G401 (cell line): Measurements from ENCODE around the gene RNF166. TPM values are rescaled to one million over a fixed set of nuclear protein-coding genes. Genes with fewer than 3 reads are reported as not detected.
"Not testable (repeated sequence)": the region's sequence is repeated elsewhere in the genome, so short reads cannot be mapped to it uniquely, and the experiment has no call there.

ENCODE experiments used
- DNase-seq: peaks from one replicate; pipeline ENCODE4 v3.0.0-alpha.2; 2015; ENCODE audit warnings: low spot score
- in situ Hi-C: cut with HindIII; loops from 2 replicates; pipeline ENCODE4 v1.10.0; 2016; ENCODE audit warnings: low sequenced_read_pairs, mixed read lengths
- total RNA-seq: library from RNA; depleted of rRNA; stranded (reverse); fragments of >200 nt; shearing (Covaris generic); gene quantifications from 2 replicates; pipeline ENCODE4 v1.2.3, GENCODE V29; 2014

Gene RNF166
- total RNA-seq, 1 experiment from 2014 or later = 31.3 TPM

- in situ Hi-C loops = no loop called here
- DNase-seq = no peak
Measured at GRCh38 chr16:88685156-88686061, 20.8 kb downstream of the RNF166 start.

- no peak for DNase-seq
- in situ Hi-C loops = no loop called here
Measured at GRCh38 chr16:88684569-88685155, 21.5 kb downstream of the RNF166 start.

GRCh38 chr16:88681709-88682451, 24.3 kb downstream of the RNF166 start:
- no peak for DNase-seq

GRCh38 chr16:88681084-88681680, 25.0 kb downstream of the RNF166 start:
- no peak for DNase-seq

More at GRCh38 chr16:88681709-88682451, 24.3 kb downstream of the RNF166 start:
- in situ Hi-C loops = no loop called here

GRCh38 chr16:88680554-88681083, 25.6 kb downstream of the RNF166 start:
- in situ Hi-C loops = no loop called here
- DNase-seq = no peak

More at GRCh38 chr16:88681084-88681680, 25.0 kb downstream of the RNF166 start:
- in situ Hi-C loops = no loop called here

GRCh38 chr16:88678224-88678979, 27.8 kb downstream of the RNF166 start:
- DNase-seq = peak; percentile 25
- in situ Hi-C loops = loop anchor here (10.0 kb wide), 1 partner anchor 76 kb away; no protein-coding TSS in a partner anchor

- no peak for DNase-seq
- in situ Hi-C loops = loop anchor here (10.0 kb wide), 1 partner anchor 77 kb away; no protein-coding TSS in a partner anchor
Measured at GRCh38 chr16:88677721-88678120, 28.5 kb downstream of the RNF166 start.

- no peak for DNase-seq
- in situ Hi-C loops = loop anchor here (10.0 kb wide), 1 partner anchor 78 kb away; no protein-coding TSS in a partner anchor
Measured at GRCh38 chr16:88676502-88677242, 29.5 kb downstream of the RNF166 start.

- in situ Hi-C loops = loop anchor here (10.0 kb wide), 1 partner anchor 81 kb away; no protein-coding TSS in a partner anchor
Measured at GRCh38 chr16:88673716-88674379, 32.4 kb downstream of the RNF166 start.

GRCh38 chr16:88672776-88673175, 33.4 kb downstream of the RNF166 start:
- in situ Hi-C loops = loop anchor here (10.0 kb wide), 1 partner anchor 82 kb away; no protein-coding TSS in a partner anchor
- DNase-seq = no peak

More at GRCh38 chr16:88673716-88674379, 32.4 kb downstream of the RNF166 start:
- no peak for DNase-seq

- in situ Hi-C loops = loop anchor here (10.0 kb wide), 1 partner anchor 83 kb away; no protein-coding TSS in a partner anchor
- no peak for DNase-seq
Measured at GRCh38 chr16:88671806-88672205, 34.4 kb downstream of the RNF166 start.

GRCh38 chr16:88669980-88670379, 36.2 kb downstream of the RNF166 start:
- DNase-seq = no peak
- in situ Hi-C loops = loop anchor here (10.0 kb wide), 1 partner anchor 85 kb away; no protein-coding TSS in a partner anchor

- in situ Hi-C loops, DNase-seq: not testable (repeated sequence)
Measured at GRCh38 chr16:88669493-88669892, 36.7 kb downstream of the RNF166 start.

- in situ Hi-C loops = no loop called here
- DNase-seq = no peak
Measured at GRCh38 chr16:88667461-88667860, 38.7 kb downstream of the RNF166 start.

GRCh38 chr16:88665570-88665969, 40.6 kb downstream of the RNF166 start:
- in situ Hi-C loops = no loop called here
- DNase-seq = no peak

GRCh38 chr16:88665148-88665547, 41.1 kb downstream of the RNF166 start:
- in situ Hi-C loops = no loop called here

More at GRCh38 chr16:88665148-88665547, 41.1 kb downstream of the RNF166 start:
- DNase-seq = no peak
